ENCODE data around the gene PRRT1.

GRCh38 chr6:32139590-32139989 is 12.1 kb downstream of the PRRT1 start:
- TF ChIP-seq, protein P1, sequence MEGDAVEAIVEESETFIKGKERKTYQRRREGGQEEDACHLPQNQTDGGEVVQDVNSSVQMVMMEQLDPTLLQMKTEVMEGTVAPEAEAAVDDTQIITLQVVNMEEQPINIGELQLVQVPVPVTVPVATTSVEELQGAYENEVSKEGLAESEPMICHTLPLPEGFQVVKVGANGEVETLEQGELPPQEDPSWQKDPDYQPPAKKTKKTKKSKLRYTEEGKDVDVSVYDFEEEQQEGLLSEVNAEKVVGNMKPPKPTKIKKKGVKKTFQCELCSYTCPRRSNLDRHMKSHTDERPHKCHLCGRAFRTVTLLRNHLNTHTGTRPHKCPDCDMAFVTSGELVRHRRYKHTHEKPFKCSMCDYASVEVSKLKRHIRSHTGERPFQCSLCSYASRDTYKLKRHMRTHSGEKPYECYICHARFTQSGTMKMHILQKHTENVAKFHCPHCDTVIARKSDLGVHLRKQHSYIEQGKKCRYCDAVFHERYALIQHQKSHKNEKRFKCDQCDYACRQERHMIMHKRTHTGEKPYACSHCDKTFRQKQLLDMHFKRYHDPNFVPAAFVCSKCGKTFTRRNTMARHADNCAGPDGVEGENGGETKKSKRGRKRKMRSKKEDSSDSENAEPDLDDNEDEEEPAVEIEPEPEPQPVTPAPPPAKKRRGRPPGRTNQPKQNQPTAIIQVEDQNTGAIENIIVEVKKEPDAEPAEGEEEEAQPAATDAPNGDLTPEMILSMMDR (conservative IDR thresholded peaks at IDR 0.05; ENCODE audit: low read length): no peak
- TF ChIP-seq EZH2phosphoT487 (IDR thresholded peaks at IDR 0.05; ENCODE audit: borderline replicate concordance, low read depth, low read length): no peak

All from OCI-LY7 (cell line).